ENCODE measurements around the gene USP25.

The USP25 gene

GRCh38 chr21:15761507-15762100 is 31.8 kb downstream of the USP25 start:
- peaks cover 17% of the 10 kb centered on the region for H3K36me3 ChIP-seq (ENCODE audit: control insufficient read depth, low read length)
- no peaks in the 10 kb centered on the region for H3K9me2 ChIP-seq (replicated peaks; ENCODE audit: control insufficient read depth, low read length)
- no peaks in the 10 kb centered on the region for H3K27me3 ChIP-seq (ENCODE audit: control insufficient read depth, low read length)
- no peaks in the 10 kb centered on the region for H3K4me1 ChIP-seq (ENCODE audit: control insufficient read depth, low read length)
- no peak overlapping the region for H3K4me2 ChIP-seq (ENCODE audit: low read length)
- H3K9me3 ChIP-seq (ENCODE audit: control insufficient read depth, insufficient read depth, low read length) = peaks cover 4% of the 10 kb centered on the region; the same call in 1 of the 2 replicates
- peaks cover 71% of the 10 kb centered on the region for H3K79me2 ChIP-seq (ENCODE audit: control insufficient read depth, low read length)
- H3F3A ChIP-seq (ENCODE audit: control insufficient read depth, insufficient read depth) = no peaks in the 10 kb centered on the region
- no peak overlapping the region for H3K4me3 ChIP-seq (ENCODE audit: low read length)
- TF ChIP-seq EZH2phosphoT487 (IDR thresholded peaks at IDR 0.05; ENCODE audit: borderline replicate concordance, low read length) = no peak
- TF ChIP-seq, protein P1, sequence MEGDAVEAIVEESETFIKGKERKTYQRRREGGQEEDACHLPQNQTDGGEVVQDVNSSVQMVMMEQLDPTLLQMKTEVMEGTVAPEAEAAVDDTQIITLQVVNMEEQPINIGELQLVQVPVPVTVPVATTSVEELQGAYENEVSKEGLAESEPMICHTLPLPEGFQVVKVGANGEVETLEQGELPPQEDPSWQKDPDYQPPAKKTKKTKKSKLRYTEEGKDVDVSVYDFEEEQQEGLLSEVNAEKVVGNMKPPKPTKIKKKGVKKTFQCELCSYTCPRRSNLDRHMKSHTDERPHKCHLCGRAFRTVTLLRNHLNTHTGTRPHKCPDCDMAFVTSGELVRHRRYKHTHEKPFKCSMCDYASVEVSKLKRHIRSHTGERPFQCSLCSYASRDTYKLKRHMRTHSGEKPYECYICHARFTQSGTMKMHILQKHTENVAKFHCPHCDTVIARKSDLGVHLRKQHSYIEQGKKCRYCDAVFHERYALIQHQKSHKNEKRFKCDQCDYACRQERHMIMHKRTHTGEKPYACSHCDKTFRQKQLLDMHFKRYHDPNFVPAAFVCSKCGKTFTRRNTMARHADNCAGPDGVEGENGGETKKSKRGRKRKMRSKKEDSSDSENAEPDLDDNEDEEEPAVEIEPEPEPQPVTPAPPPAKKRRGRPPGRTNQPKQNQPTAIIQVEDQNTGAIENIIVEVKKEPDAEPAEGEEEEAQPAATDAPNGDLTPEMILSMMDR (IDR thresholded peaks at IDR 0.05; ENCODE audit: low read depth, low read length, poor library complexity, severe bottlenecking) = no peak
- no peaks in the 10 kb centered on the region for H4K20me1 ChIP-seq (ENCODE audit: control insufficient read depth, insufficient read depth, low read depth, low read length)
- no peak overlapping the region for H3K27ac ChIP-seq (ENCODE audit: low read depth, low read length)

DNA sequence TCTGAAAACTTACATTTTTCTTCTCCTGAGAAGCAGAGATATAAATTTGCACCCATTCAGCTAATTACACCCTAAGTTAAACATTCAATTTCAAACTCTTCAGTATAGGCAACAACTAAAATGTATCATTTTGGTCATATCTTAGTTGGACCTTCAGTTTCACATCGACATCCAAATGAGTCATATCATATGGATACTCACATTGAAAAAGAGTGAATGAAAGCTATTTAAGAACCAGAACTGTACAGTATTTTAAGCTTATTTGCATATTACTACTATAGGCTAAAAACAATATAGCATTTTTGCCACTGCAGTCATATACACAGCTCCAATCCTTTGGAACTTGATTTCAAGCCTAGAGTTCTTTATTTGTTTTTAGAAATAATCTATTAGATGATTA is 33.6 kb downstream of the USP25 start:
- Histone ChIP-seq H3K4me1 (ENCODE audit: control insufficient read depth, low read length) (no peaks in the 10 kb centered on the region), H3K36me3 (ENCODE audit: control insufficient read depth, low read length) (peaks cover 28% of the 10 kb centered on the region), H3K9me2 (replicated peaks; ENCODE audit: control insufficient read depth, low read length) (no peaks in the 10 kb centered on the region), H3K9me3 (ENCODE audit: control insufficient read depth, insufficient read depth, low read length) (no peaks in the 10 kb centered on the region; the same call in 1 of the 2 replicates), H3F3A (ENCODE audit: control insufficient read depth, insufficient read depth) (no peaks in the 10 kb centered on the region), H3K4me2 (ENCODE audit: low read length) (no peak overlapping the region), H3K79me2 (ENCODE audit: control insufficient read depth, low read length) (peaks cover 53% of the 10 kb centered on the region), H3K27ac (ENCODE audit: low read depth, low read length) (no peak overlapping the region), H3K4me3 (ENCODE audit: low read length) (no peak overlapping the region), H3K27me3 (ENCODE audit: control insufficient read depth, low read length) (no peaks in the 10 kb centered on the region), H4K20me1 (ENCODE audit: control insufficient read depth, insufficient read depth, low read depth, low read length) (no peaks in the 10 kb centered on the region)
- TF ChIP-seq EZH2phosphoT487 (IDR thresholded peaks at IDR 0.05; ENCODE audit: borderline replicate concordance, low read length) = no peak
- TF ChIP-seq, protein P1 (IDR thresholded peaks at IDR 0.05; ENCODE audit: low read depth, low read length, poor library complexity, severe bottlenecking) = no peak

DNA sequence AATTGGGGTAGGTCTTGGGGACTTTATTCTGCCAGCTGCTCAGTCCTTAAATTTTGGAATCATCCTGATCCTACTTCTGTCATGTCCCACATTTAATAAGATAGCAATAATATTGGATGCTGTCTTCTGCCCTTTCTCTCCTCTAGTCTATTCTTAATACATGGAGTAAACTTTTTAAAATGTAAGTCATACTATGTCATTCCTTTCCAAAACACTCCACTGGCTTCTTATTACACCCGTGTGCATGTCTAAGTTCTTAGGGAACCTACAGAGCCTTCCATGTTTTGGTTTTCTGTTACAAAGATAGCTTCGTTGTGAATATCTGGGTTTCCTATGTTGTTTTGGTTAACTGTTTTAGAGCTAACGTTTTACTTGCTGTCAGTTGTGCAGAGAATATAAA is 35.1 kb downstream of the USP25 start:
- Histone ChIP-seq H3K4me2 (ENCODE audit: low read length) (no peak overlapping the region), H3K79me2 (ENCODE audit: control insufficient read depth, low read length) (peaks cover 42% of the 10 kb centered on the region), H3F3A (ENCODE audit: control insufficient read depth, insufficient read depth) (no peaks in the 10 kb centered on the region), H3K4me3 (ENCODE audit: low read length) (no peak overlapping the region), H3K36me3 (ENCODE audit: control insufficient read depth, low read length) (peaks cover 31% of the 10 kb centered on the region), H3K9me2 (replicated peaks; ENCODE audit: control insufficient read depth, low read length) (no peaks in the 10 kb centered on the region), H3K27me3 (ENCODE audit: control insufficient read depth, low read length) (no peaks in the 10 kb centered on the region), H3K4me1 (ENCODE audit: control insufficient read depth, low read length) (no peaks in the 10 kb centered on the region), H4K20me1 (ENCODE audit: control insufficient read depth, insufficient read depth, low read depth, low read length) (no peaks in the 10 kb centered on the region), H3K27ac (ENCODE audit: low read depth, low read length) (no peak overlapping the region), H3K9me3 (ENCODE audit: control insufficient read depth, insufficient read depth, low read length) (no peaks in the 10 kb centered on the region; the same call in 1 of the 2 replicates)
- TF ChIP-seq, protein P1 (IDR thresholded peaks at IDR 0.05; ENCODE audit: low read depth, low read length, poor library complexity, severe bottlenecking) = no peak
- no peak for TF ChIP-seq EZH2phosphoT487 (IDR thresholded peaks at IDR 0.05; ENCODE audit: borderline replicate concordance, low read length)

Measured in DOHH2 (cell line).